IMR-90 (cell line): ENCODE results near the gene ALDOA. TPM values are rescaled to one million over a fixed set of nuclear protein-coding genes. Genes with fewer than 3 reads are reported as not detected.

Source experiments
- ATAC-seq: fragments of 200-7000 bp; cut with Tn5 transposase; 2 replicates; pipeline ENCODE4 v1.9.1; 2020; ENCODE audit warnings: low read depth, mild to moderate bottlenecking, moderate library complexity
- BruUV-seq: library from RNA; stranded (reverse); fragments of 400-500 nt; replicated peaks from 2 replicates; lab custom pipeline; 2021; lab: Mats Ljungman, UMichigan
- CTCF ChIA-PET: fragments of 300-600 bp; formaldehyde crosslinking; extraction: SDS; loops from one replicate; lab custom pipeline; 2021; ENCODE audit warnings: antibody characterized with exemption; lab: Yijun Ruan, JAX
- POLR2A ChIA-PET: fragments of 300-600 bp; sonication (Branson Sonifier 250); formaldehyde crosslinking; loops from one replicate; lab custom pipeline; 2022; ENCODE audit warnings: antibody characterized with exemption; ENCODE audit not compliant: unreplicated experiment; lab: Charles Lee
- DNase-seq: peaks from one replicate; pipeline ENCODE4 v3.0.0; 2013
- H2AFZ ChIP-seq: replicated peaks from 2 replicates; pipeline ENCODE3; 2013; ENCODE audit warnings: low read length, mild to moderate bottlenecking; ENCODE audit not compliant: poor library complexity
- H2AK5ac ChIP-seq: 2 replicates; pipeline ENCODE4 v1.6.1; 2013; ENCODE audit warnings: low read depth, low read length, inconsistent platforms
- H2AK9ac ChIP-seq: replicated peaks from 2 replicates; pipeline ENCODE3; 2013; ENCODE audit warnings: mild to moderate bottlenecking, low read depth, low read length, moderate library complexity; ENCODE audit not compliant: poor library complexity
- H2BK120ac ChIP-seq: 2 replicates; pipeline ENCODE4 v1.6.1; 2013; ENCODE audit warnings: low read depth, low read length, inconsistent platforms
- H2BK15ac ChIP-seq: 3 replicates; pipeline ENCODE4 v1.6.1; 2013; ENCODE audit warnings: low read depth, low read length, inconsistent platforms
- H2BK20ac ChIP-seq: 2 replicates; pipeline ENCODE4 v1.6.1; 2013; ENCODE audit warnings: low read depth, mild to moderate bottlenecking, inconsistent platforms, low read length, moderate library complexity
- H2BK5ac ChIP-seq: 2 replicates; pipeline ENCODE4 v1.6.1; 2013; ENCODE audit warnings: mild to moderate bottlenecking, low read depth, low read length, inconsistent platforms; ENCODE audit not compliant: poor library complexity, severe bottlenecking
- H3K14ac ChIP-seq: replicated peaks from 2 replicates; pipeline ENCODE4 v1.6.1; 2013; ENCODE audit warnings: low read depth, low read length, inconsistent platforms
- H3K18ac ChIP-seq: 2 replicates; pipeline ENCODE4 v1.6.1; 2013; ENCODE audit warnings: low read depth, low read length, control low read depth
- H3K23ac ChIP-seq: 2 replicates; pipeline ENCODE4 v1.6.1; 2013; ENCODE audit warnings: low read depth, low read length, inconsistent platforms
- H3K27ac ChIP-seq: 2 replicates; pipeline ENCODE4 v1.5.1; 2013; ENCODE audit warnings: mild to moderate bottlenecking, control low read depth, low read length; ENCODE audit not compliant: insufficient read depth
- H3K27me3 ChIP-seq: 2 replicates; pipeline ENCODE4 v1.6.1; 2013; ENCODE audit warnings: low read length; ENCODE audit not compliant: control insufficient read depth, insufficient read depth
- H3K36me3 ChIP-seq: 2 replicates; pipeline ENCODE4 v1.6.1; 2013; ENCODE audit warnings: low read length, mixed read lengths; ENCODE audit not compliant: control insufficient read depth, insufficient read depth
- H3K4ac ChIP-seq: 2 replicates; pipeline ENCODE4 v1.6.1; 2013; ENCODE audit warnings: low read depth, low read length, inconsistent platforms
- H3K4me1 ChIP-seq: 2 replicates; pipeline ENCODE4 v1.6.1; 2013; ENCODE audit warnings: low read length, mixed read lengths; ENCODE audit not compliant: control insufficient read depth, insufficient read depth
- H3K4me2 ChIP-seq: 2 replicates; pipeline ENCODE4 v1.6.1; 2013; ENCODE audit warnings: low read depth, mild to moderate bottlenecking, control low read depth, low read length, moderate library complexity
- H3K4me3 ChIP-seq: 2 replicates; pipeline ENCODE4 v1.5.1; 2013; ENCODE audit warnings: low read depth, mild to moderate bottlenecking, control low read depth, low read length, moderate library complexity; ENCODE audit not compliant: insufficient read depth
- H3K56ac ChIP-seq: 2 replicates; pipeline ENCODE4 v1.6.1; 2013; ENCODE audit warnings: low read length, inconsistent platforms; ENCODE audit not compliant: insufficient read depth; ENCODE audit errors: extremely low read depth
- H3K79me1 ChIP-seq, 2 experiments: 2 replicates each; pipeline ENCODE4 v1.6.1; 2013; ENCODE audit warnings: low read length in 2 of 2, inconsistent platforms in 1 of 2, low read depth in 1 of 2
- H3K9ac ChIP-seq: 2 replicates; pipeline ENCODE4 v1.6.1; 2013; ENCODE audit warnings: low read depth, low read length, control low read depth
- H3K9me1 ChIP-seq: 2 replicates; pipeline ENCODE4 v1.6.1; 2013; ENCODE audit warnings: low read length, inconsistent platforms; ENCODE audit not compliant: insufficient read depth
- H3K9me3 ChIP-seq: 2 replicates; pipeline ENCODE4 v1.6.1; 2013; ENCODE audit warnings: low read length; ENCODE audit not compliant: control insufficient read depth, insufficient read depth
- H4K20me1 ChIP-seq: 2 replicates; pipeline ENCODE4 v1.6.1; 2013; ENCODE audit warnings: low read length, inconsistent platforms; ENCODE audit not compliant: insufficient read depth
- H4K5ac ChIP-seq: 2 replicates; pipeline ENCODE4 v1.6.1; 2013; ENCODE audit warnings: mild to moderate bottlenecking, low read depth, low read length, control low read depth
- H4K8ac ChIP-seq, 2 experiments: 2 replicates each; pipeline ENCODE4 v1.6.1; 2013; ENCODE audit warnings: low read depth in 2 of 2, low read length in 2 of 2, control low read depth in 1 of 2, inconsistent platforms in 1 of 2
- H4K91ac ChIP-seq: 2 replicates; pipeline ENCODE4 v1.6.1; 2013; ENCODE audit warnings: low read depth, low read length, inconsistent platforms; ENCODE audit not compliant: insufficient read depth
- BHLHE40 ChIP-seq: fragments of 150-350 bp; IDR thresholded peaks from 2 replicates; pipeline ENCODE4 v1.6.1; 2016; ENCODE audit warnings: mild to moderate bottlenecking, low read depth, low read length
- WGBS, 2 experiments: methylation state at CpG; one replicate each; pipeline versions ENCODE4 v1.1.5 to v1.1.7; 2013; ENCODE audit warnings: missing lambda C conversion rate in 2 of 2; ENCODE audit not compliant: insufficient read length in 1 of 2; ENCODE audit errors: extremely low coverage in 2 of 2; 5-methylcytosine and 5-hydroxymethylcytosine counted together
- dilution Hi-C: fragments of 300-500 bp; cut with HindIII; formaldehyde crosslinking; loops from one replicate; pipeline ENCODE4 v1.14.3; 2018; ENCODE audit warnings: low sequenced_read_pairs; ENCODE audit not compliant: unreplicated experiment
- in situ Hi-C: fragments of 300-500 bp; cut with MboI; formaldehyde crosslinking; loops from 3 replicates; pipeline ENCODE4 v1.14.3; 2019; ENCODE audit warnings: low sequenced_read_pairs, inconsistent platforms, mixed read lengths
- intact Hi-C: fragments of 100-400 bp; cut with micrococcal nuclease; formaldehyde crosslinking; loops from 2 replicates; pipeline ENCODE4 v1.10.0; 2022
- polyA plus RNA-seq, 3 experiments: library from polyadenylated mRNA; depleted of rRNA; stranded (reverse); fragments of >200 nt; gene quantifications; 2 replicates each; pipeline ENCODE4 v1.2.3, GENCODE V29; 2012; ENCODE audit warnings: low replicate concordance in 1 of 3
- total RNA-seq: library from RNA; depleted of rRNA; stranded (reverse); fragments of >200 nt; gene quantifications from 2 replicates; pipeline ENCODE4 v1.2.3, GENCODE V29; 2012

Gene ALDOA
- total and polyA plus RNA-seq, 2 of the 4 experiments (the other 2 are of a cell fraction): 1,697 to 1,990 TPM

- intact Hi-C loops (no loop called here), dilution Hi-C loops (no loop called here), in situ Hi-C loops (loop anchor here (10.0 kb wide), 1 partner anchor 335 kb away; the partner anchor contains the start of gene ZNF771)
- Histone ChIP-seq H3K79me1 (peaks cover 16 to 55% of the 10 kb centered on the region in 2 experiments), H2BK5ac (no peak overlapping the region), H3K9ac (no peak overlapping the region), H4K91ac (no peak overlapping the region), H3K27ac (no peak overlapping the region), H4K8ac (no peak overlapping the region), H2BK120ac (no peak overlapping the region), H2BK20ac (no peak overlapping the region), H3K23ac (0 out of 2 replicates have a peak overlapping the region, but pooled peaks have one; percentile 48), H3K4ac (no peak overlapping the region), H2AK9ac (peak overlapping the region; percentile 89), H3K18ac (no peak overlapping the region), H3K27me3 (no peaks in the 10 kb centered on the region), H2BK15ac (no peak overlapping the region), H4K20me1 (peaks cover 65% of the 10 kb centered on the region), H2AFZ (peak overlapping the region; percentile 39), H3K36me3 (peaks cover 61% of the 10 kb centered on the region), H3K4me1 (peaks cover 19% of the 10 kb centered on the region), H3K4me2 (peak overlapping the region; percentile 12; the same call in 1 of the 2 replicates), H3K9me3 (no peaks in the 10 kb centered on the region), H3K14ac (no peak overlapping the region), H3K4me3 (no peak overlapping the region), H3K9me1 (peaks cover 19% of the 10 kb centered on the region), H2AK5ac (no peak overlapping the region), H3K56ac (no peak overlapping the region), H4K5ac (no peak overlapping the region)
- DNase-seq (no peak), ATAC-seq (no peak)
- CTCF ChIA-PET: no interaction called here
- POLR2A ChIA-PET: no interaction called here
- BruUV-seq: TSS peak; percentile 86
- TF ChIP-seq BHLHE40: no peak
- 80% methylated on average over 1 of the region's 31 CpGs; no CpG with 5 or more reads in 1 of the 2 experiments for WGBS, 2 experiments
These were observed 4.3 kb downstream of the ALDOA start for GRCh38 chr16:30069611-30070462.
